SK-N-SH treated with all-trans-retinoic acid at 6 μM for 48 hours (cell line): ENCODE measurements around the gene ANK3.

Experiments used
- ATAC-seq: fragments of 200-7000 bp; cut with Tn5 transposase; 3 replicates; pipeline ENCODE4 v1.9.1; 2020; ENCODE audit warnings: mild to moderate bottlenecking, moderate library complexity
- ARNTL ChIP-seq: fragments of 450-650 bp; formaldehyde crosslinking; IDR thresholded peaks from 2 replicates; pipeline ENCODE4 v1.5.0; 2020; ENCODE audit warnings: low read depth, mild to moderate bottlenecking, moderate library complexity, borderline replicate concordance
- BACH2 ChIP-seq: fragments of 250-450 bp; sonication (Bioruptor Pico); IDR thresholded peaks from 2 replicates; pipeline ENCODE4 v1.9.0; 2021; ENCODE audit warnings: mild to moderate bottlenecking, borderline replicate concordance
- CREB5 ChIP-seq: fragments of 250-450 bp; sonication (Bioruptor Pico); IDR thresholded peaks from 2 replicates; pipeline ENCODE4 v1.5.1; 2020; ENCODE audit warnings: low read depth, mild to moderate bottlenecking, moderate library complexity
- CSDC2 ChIP-seq: fragments of 250-450 bp; sonication (Bioruptor Pico); IDR thresholded peaks from 2 replicates; pipeline ENCODE4 v1.5.0; 2020; ENCODE audit warnings: mild to moderate bottlenecking, moderate library complexity
- CSRNP3 ChIP-seq: fragments of 250-450 bp; sonication (Bioruptor Pico); IDR thresholded peaks from 2 replicates; pipeline ENCODE4 v1.5.1; 2021; ENCODE audit warnings: mild to moderate bottlenecking, moderate library complexity
- ESRRG ChIP-seq: fragments of 250-450 bp; sonication (Bioruptor Pico); IDR thresholded peaks from 2 replicates; pipeline ENCODE4 v1.6.1; 2021; ENCODE audit warnings: mild to moderate bottlenecking
- GLIS3 ChIP-seq: fragments of 250-450 bp; sonication (Bioruptor Pico); IDR thresholded peaks from 2 replicates; pipeline ENCODE4 v1.5.0; 2020; ENCODE audit warnings: mild to moderate bottlenecking, moderate library complexity
- ISL1 ChIP-seq: fragments of 250-450 bp; sonication (Bioruptor Pico); IDR thresholded peaks from 2 replicates; pipeline ENCODE4 v2.1.2; 2022; ENCODE audit warnings: mild to moderate bottlenecking, moderate library complexity
- OSR1 ChIP-seq: fragments of 250-450 bp; sonication (Bioruptor Pico); IDR thresholded peaks from 2 replicates; pipeline ENCODE4 v1.8.0; 2022; ENCODE audit warnings: moderate library complexity, mild to moderate bottlenecking, inconsistent platforms
- PPARA ChIP-seq: fragments of 250-450 bp; sonication (Bioruptor Pico); IDR thresholded peaks from 2 replicates; pipeline ENCODE4 v1.5.0; 2020; ENCODE audit warnings: mild to moderate bottlenecking, borderline replicate concordance
- RARB ChIP-seq: fragments of 250-450 bp; sonication (Bioruptor Pico); IDR thresholded peaks from 2 replicates; pipeline ENCODE4 v1.8.0; 2021; ENCODE audit warnings: mild to moderate bottlenecking, moderate library complexity
- SNAI2 ChIP-seq: fragments of 250-450 bp; sonication (Bioruptor Pico); IDR thresholded peaks from 2 replicates; pipeline ENCODE4 v1.5.0; 2020; ENCODE audit warnings: mild to moderate bottlenecking, moderate library complexity
- TCF4 ChIP-seq: fragments of 250-450 bp; sonication (Bioruptor Pico); IDR thresholded peaks from 2 replicates; pipeline ENCODE4 v1.8.0; 2021; ENCODE audit warnings: mild to moderate bottlenecking, moderate library complexity, borderline replicate concordance
- TOX ChIP-seq: fragments of 250-450 bp; sonication (Bioruptor Pico); IDR thresholded peaks from 2 replicates; pipeline ENCODE4 v1.8.0; 2021; ENCODE audit warnings: mild to moderate bottlenecking, moderate library complexity, borderline replicate concordance
- ZC3H10 ChIP-seq: fragments of 250-450 bp; sonication (Bioruptor Pico); IDR thresholded peaks from 2 replicates; pipeline ENCODE4 v1.5.1; 2021; ENCODE audit warnings: mild to moderate bottlenecking, moderate library complexity
- ZFP30 ChIP-seq: fragments of 450-650 bp; formaldehyde crosslinking; IDR thresholded peaks from 2 replicates; pipeline ENCODE4 v1.5.0; 2022; ENCODE audit warnings: mild to moderate bottlenecking, moderate library complexity
- ZNF565 ChIP-seq: fragments of 450-650 bp; formaldehyde crosslinking; conservative IDR thresholded peaks from 2 replicates; pipeline ENCODE4 v1.5.0; 2020; ENCODE audit warnings: low read depth, mild to moderate bottlenecking, moderate library complexity
- ZNF70 ChIP-seq: fragments of 450-650 bp; formaldehyde crosslinking; IDR thresholded peaks from 2 replicates; pipeline ENCODE4 v1.5.0; 2020; ENCODE audit warnings: mild to moderate bottlenecking, moderate library complexity
- ZNF8 ChIP-seq: fragments of 450-650 bp; formaldehyde crosslinking; IDR thresholded peaks from 2 replicates; pipeline ENCODE4 v1.5.0; 2020; ENCODE audit warnings: mild to moderate bottlenecking, moderate library complexity
- TF ChIP-seq, protein P1 (sequence below): fragments of 250-450 bp; sonication (Bioruptor Pico); IDR thresholded peaks from 2 replicates; pipeline ENCODE4 v1.8.0; 2021; ENCODE audit warnings: low read depth, mild to moderate bottlenecking, moderate library complexity, borderline replicate concordance
- TF ChIP-seq, protein P2 (sequence below): fragments of 250-450 bp; sonication (Bioruptor Pico); IDR thresholded peaks from 2 replicates; pipeline ENCODE4 v1.5.0; 2020; ENCODE audit warnings: mild to moderate bottlenecking, moderate library complexity

The ANK3 gene

GRCh38 chr10:60286559-60286958, 103.1 kb downstream of the ANK3 start:
- no peak for TF ChIP-seq ESRRG (CRISPR knock-in tag)
- TF ChIP-seq BACH2, result no peak
- TF ChIP-seq TCF4, result no peak
- TF ChIP-seq, protein P1, sequence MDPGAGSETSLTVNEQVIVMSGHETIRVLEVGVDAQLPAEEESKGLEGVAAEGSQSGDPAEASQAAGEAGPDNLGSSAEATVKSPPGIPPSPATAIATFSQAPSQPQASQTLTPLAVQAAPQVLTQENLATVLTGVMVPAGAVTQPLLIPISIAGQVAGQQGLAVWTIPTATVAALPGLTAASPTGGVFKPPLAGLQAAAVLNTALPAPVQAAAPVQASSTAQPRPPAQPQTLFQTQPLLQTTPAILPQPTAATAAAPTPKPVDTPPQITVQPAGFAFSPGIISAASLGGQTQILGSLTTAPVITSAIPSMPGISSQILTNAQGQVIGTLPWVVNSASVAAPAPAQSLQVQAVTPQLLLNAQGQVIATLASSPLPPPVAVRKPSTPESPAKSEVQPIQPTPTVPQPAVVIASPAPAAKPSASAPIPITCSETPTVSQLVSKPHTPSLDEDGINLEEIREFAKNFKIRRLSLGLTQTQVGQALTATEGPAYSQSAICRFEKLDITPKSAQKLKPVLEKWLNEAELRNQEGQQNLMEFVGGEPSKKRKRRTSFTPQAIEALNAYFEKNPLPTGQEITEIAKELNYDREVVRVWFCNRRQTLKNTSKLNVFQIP (CRISPR knock-in tag), result no peak
- TF ChIP-seq ZNF70 (CRISPR knock-in tag), result no peak
- TF ChIP-seq CSDC2 (CRISPR knock-in tag), result no peak
- TF ChIP-seq, protein P2, sequence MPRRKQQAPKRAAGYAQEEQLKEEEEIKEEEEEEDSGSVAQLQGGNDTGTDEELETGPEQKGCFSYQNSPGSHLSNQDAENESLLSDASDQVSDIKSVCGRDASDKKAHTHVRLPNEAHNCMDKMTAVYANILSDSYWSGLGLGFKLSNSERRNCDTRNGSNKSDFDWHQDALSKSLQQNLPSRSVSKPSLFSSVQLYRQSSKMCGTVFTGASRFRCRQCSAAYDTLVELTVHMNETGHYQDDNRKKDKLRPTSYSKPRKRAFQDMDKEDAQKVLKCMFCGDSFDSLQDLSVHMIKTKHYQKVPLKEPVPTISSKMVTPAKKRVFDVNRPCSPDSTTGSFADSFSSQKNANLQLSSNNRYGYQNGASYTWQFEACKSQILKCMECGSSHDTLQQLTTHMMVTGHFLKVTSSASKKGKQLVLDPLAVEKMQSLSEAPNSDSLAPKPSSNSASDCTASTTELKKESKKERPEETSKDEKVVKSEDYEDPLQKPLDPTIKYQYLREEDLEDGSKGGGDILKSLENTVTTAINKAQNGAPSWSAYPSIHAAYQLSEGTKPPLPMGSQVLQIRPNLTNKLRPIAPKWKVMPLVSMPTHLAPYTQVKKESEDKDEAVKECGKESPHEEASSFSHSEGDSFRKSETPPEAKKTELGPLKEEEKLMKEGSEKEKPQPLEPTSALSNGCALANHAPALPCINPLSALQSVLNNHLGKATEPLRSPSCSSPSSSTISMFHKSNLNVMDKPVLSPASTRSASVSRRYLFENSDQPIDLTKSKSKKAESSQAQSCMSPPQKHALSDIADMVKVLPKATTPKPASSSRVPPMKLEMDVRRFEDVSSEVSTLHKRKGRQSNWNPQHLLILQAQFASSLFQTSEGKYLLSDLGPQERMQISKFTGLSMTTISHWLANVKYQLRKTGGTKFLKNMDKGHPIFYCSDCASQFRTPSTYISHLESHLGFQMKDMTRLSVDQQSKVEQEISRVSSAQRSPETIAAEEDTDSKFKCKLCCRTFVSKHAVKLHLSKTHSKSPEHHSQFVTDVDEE, result no peak
- TF ChIP-seq GLIS3, result no peak
- no peak for TF ChIP-seq ZFP30 (CRISPR knock-in tag)
- no peak for TF ChIP-seq ARNTL (CRISPR knock-in tag)
- TF ChIP-seq CSRNP3, result no peak
- no peak for TF ChIP-seq CREB5 (CRISPR knock-in tag)
- no peak for TF ChIP-seq RARB (CRISPR knock-in tag)
- no peak for TF ChIP-seq ZC3H10 (CRISPR knock-in tag)
- TF ChIP-seq, all 23 proteins: peak for 0
- ATAC-seq, result no peak

GRCh38 chr10:60283397-60283796, 106.3 kb downstream of the ANK3 start:
- TF ChIP-seq TOX (CRISPR knock-in tag) (no peak), ZNF565 (CRISPR knock-in tag) (no peak), SNAI2 (CRISPR knock-in tag) (no peak), PPARA (CRISPR knock-in tag) (no peak), RARB (CRISPR knock-in tag) (no peak), ISL1 (CRISPR knock-in tag) (no peak), ZC3H10 (CRISPR knock-in tag) (no peak), ARNTL (CRISPR knock-in tag) (no peak), ESRRG (CRISPR knock-in tag) (no peak), ZNF70 (CRISPR knock-in tag) (no peak), ZNF8 (no peak)
- ATAC-seq, result no peak; the same call in 2 of the 3 replicates

DNA sequence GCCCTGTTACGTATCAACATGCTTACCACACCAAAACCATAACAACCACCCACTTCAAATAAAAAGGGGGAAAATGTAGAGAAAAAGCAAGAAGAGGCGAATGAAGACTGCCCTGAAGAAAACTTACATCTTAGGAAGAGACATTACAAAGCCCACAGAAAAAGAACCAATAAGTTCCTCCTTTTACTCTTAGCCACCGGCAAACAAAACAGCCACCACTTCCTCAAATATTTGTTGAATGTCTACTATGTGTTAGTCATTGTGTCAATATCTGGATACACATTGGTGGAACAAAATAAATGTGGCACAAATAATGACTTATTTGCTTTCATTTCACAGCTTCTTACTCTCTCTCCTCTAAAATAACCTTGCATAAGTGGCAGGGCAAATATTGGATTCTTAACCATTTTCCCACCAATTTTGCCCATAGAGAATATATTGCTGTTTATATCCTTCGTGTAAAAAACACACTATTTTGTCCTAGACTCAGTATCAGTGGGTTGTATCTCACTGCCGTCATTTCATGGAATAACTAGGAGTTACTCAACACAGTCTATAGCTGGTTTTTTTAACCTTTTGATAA, 106.8 kb downstream of the ANK3 start:
- no peak for TF ChIP-seq OSR1 (CRISPR knock-in tag)
- TF ChIP-seq, protein P2, result no peak
- TF ChIP-seq TCF4, result no peak
- no peak for TF ChIP-seq ZFP30 (CRISPR knock-in tag)
- no peak for TF ChIP-seq ARNTL (CRISPR knock-in tag)
- no peak for TF ChIP-seq ZNF565 (CRISPR knock-in tag)
- no peak for TF ChIP-seq CREB5 (CRISPR knock-in tag)
- peak; percentile 58 for ATAC-seq
